ENCODE data around the gene CCNY. TPM values are rescaled to one million over a fixed set of nuclear protein-coding genes. Genes with fewer than 3 reads are reported as not detected.

CCNY gene
- total and polyA plus RNA-seq, 8 donors, result 10.6 to 41.7 (median 26.6) TPM

DNA sequence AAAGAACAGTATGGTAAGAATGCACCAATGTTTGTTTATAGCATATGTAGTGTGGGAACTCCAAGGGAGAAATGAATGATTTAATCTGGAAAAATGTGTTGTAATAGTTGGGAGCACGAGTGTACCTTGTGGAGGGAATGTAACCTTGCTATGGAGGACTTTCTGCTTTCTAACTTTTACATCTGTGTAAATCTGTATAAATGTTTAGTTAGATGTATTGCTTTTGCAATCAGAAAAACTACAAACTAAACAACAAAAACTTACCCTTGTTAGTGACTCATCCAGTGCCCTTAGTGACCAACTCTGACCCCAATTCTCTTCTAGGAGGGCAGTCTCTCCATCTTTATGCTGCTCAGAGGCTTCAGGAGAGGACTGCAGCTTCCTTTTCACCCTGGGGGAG lies 89.3 kb downstream of the CCNY start:
- peaks cover 10 to 20% (median 13%) of the 10 kb centered on the region in 3 donors for H3K4me1 ChIP-seq
- no peak for DNase-seq
- no peaks in the 10 kb centered on the region for H3K36me3 ChIP-seq
- intact Hi-C loops (cut with DNase I), result no loop called here
- H3K4me3 ChIP-seq, result no peak overlapping the region
- no peaks in the 10 kb centered on the region for H3K9me3 ChIP-seq
- H3K27ac ChIP-seq, result no peak overlapping the region
- TF ChIP-seq, protein P1, sequence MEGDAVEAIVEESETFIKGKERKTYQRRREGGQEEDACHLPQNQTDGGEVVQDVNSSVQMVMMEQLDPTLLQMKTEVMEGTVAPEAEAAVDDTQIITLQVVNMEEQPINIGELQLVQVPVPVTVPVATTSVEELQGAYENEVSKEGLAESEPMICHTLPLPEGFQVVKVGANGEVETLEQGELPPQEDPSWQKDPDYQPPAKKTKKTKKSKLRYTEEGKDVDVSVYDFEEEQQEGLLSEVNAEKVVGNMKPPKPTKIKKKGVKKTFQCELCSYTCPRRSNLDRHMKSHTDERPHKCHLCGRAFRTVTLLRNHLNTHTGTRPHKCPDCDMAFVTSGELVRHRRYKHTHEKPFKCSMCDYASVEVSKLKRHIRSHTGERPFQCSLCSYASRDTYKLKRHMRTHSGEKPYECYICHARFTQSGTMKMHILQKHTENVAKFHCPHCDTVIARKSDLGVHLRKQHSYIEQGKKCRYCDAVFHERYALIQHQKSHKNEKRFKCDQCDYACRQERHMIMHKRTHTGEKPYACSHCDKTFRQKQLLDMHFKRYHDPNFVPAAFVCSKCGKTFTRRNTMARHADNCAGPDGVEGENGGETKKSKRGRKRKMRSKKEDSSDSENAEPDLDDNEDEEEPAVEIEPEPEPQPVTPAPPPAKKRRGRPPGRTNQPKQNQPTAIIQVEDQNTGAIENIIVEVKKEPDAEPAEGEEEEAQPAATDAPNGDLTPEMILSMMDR (IDR thresholded peaks at IDR 0.05), result no peak
- peak in 1 of 4 donors; percentile 23 for ATAC-seq
- FAIRE-seq, result no peak
- WGBS, 2 donors, result 60 to 64% methylated on average over 1 of the region's 1 CpG
- no peaks in the 10 kb centered on the region for H3K27me3 ChIP-seq

DNA sequence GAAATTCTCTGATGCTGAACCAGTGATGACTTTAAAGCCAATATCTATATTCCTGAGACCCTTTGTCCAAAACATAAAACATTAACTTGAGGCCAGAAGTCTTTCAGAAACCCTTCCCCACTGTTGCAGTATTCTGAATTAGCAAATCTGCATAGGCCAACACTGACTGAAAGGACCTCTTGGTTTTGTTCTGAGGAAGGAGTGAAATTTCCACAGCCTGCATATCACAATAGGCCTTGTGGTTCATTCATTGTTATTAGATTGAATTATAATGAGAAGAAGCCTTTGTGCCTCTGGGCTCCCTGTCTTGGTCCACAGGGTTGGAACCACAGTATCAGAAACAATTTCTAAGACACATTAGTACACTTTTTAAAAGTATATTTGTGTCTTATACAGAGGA lies 90.3 kb downstream of the CCNY start:
- intact Hi-C loops (cut with DNase I), result no loop called here
- FAIRE-seq, result no peak
- TF ChIP-seq, protein P1 (IDR thresholded peaks at IDR 0.05), result no peak
- no peak overlapping the region for H3K27ac ChIP-seq
- no peak for ATAC-seq
- no peak for DNase-seq
- no peaks in the 10 kb centered on the region for H3K36me3 ChIP-seq
- H3K4me1 ChIP-seq, result peaks cover 9 to 20% (median 10%) of the 10 kb centered on the region in 3 donors
- H3K4me3 ChIP-seq, result no peak overlapping the region
- H3K27me3 ChIP-seq, result no peaks in the 10 kb centered on the region
- no peaks in the 10 kb centered on the region for H3K9me3 ChIP-seq

DNA sequence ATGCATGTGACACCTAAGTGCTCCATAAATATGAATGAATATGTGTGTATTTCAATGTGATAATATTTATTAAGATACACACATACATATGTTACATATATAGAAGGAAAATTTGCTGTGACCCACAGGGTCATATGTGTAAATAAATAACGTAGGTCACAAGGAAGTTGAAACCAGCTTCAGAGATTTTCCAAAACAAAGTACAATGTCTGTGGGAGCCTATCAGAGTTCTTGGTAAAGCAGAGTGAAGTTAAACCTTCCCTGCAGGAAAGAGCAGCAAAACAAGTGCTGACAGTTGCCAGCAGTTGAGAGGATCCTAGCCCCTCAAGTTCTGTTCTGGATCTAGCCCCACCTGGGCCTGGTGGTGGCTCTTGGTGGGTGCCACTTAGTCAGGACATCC lies 91.2 kb downstream of the CCNY start:
- Histone ChIP-seq H3K27me3 (no peaks in the 10 kb centered on the region), H3K36me3 (no peaks in the 10 kb centered on the region), H3K9me3 (no peaks in the 10 kb centered on the region), H3K4me3 (no peak overlapping the region), H3K4me1 (peaks cover 2 to 11% (median 7%) of the 10 kb centered on the region in 3 donors), H3K27ac (no peak overlapping the region)
- intact Hi-C loops (cut with DNase I), result no loop called here
- ATAC-seq, result peak in 1 of 4 donors; percentile 28
- no peak for FAIRE-seq
- WGBS, 2 donors, result 20 to 24% methylated on average over 1 of the region's 1 CpG
- no peak for DNase-seq
- TF ChIP-seq, protein P1 (IDR thresholded peaks at IDR 0.05), result no peak

DNA sequence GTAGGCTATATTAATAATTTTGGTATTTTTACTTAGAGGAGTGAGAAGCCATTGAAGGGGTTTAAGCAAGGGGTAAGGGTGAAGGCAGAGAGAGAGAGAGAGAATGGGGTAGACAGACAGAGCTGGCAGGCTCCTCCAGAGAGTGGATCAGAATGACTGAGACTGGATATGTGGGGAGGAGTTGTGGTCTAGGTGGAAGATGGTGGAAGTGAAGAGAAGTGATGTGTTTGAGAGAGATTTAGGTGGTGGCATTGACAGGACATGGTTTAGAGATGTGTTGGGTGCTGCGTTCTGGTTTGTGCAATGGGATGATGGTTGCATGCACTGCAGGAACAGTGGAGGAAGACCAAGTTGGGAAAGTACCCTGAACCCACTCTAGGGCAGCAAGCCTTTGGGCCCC lies 92.2 kb downstream of the CCNY start:
- Histone ChIP-seq H3K36me3 (no peaks in the 10 kb centered on the region), H3K27me3 (no peaks in the 10 kb centered on the region), H3K27ac (no peak overlapping the region), H3K4me1 (peaks cover 0 to 9% (median 7%) of the 10 kb centered on the region in 3 donors), H3K9me3 (no peaks in the 10 kb centered on the region), H3K4me3 (no peak overlapping the region)
- FAIRE-seq (no peak), ATAC-seq (no peak), DNase-seq (no peak)
- TF ChIP-seq, protein P1 (IDR thresholded peaks at IDR 0.05), result no peak
- WGBS, 2 donors, result 93 to 96% methylated on average over 1 of the region's 1 CpG
- intact Hi-C loops (cut with DNase I), result no loop called here

DNA sequence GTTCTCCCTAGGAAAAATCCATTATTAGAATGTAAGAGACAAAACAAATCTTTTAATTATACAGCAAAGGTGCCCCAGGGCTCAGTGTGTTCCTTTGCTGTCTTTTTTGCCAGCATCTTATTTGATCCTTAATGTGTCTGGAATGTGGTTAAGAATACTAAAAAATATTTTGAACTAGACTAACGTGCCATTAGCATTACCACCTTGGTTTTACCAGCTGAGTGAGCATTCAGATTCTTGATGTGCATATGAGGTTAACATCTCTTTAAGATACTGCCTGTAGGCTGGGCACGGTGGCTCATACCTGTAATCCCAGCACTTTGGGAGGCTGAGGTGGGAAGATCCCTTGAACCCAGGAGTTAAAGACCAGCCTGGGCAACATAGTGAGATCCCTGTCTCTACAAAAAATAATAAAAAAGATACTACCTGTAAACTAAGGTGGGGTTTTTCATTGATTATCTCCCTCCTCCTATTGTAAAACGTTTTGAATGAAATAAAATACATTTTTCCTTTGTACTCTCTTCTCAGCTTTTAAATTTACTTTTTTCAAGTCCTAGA lies 96.6 kb downstream of the CCNY start:
- Histone ChIP-seq H3K27me3 (no peaks in the 10 kb centered on the region), H3K4me1 (peaks cover 0 to 3% (median 0%) of the 10 kb centered on the region in 3 donors), H3K36me3 (no peaks in the 10 kb centered on the region), H3K9me3 (no peaks in the 10 kb centered on the region), H3K4me3 (no peak overlapping the region), H3K27ac (no peak overlapping the region)
- intact Hi-C loops (cut with DNase I), result no loop called here
- DNase-seq, result no peak
- ATAC-seq, result no peak
- FAIRE-seq, result no peak
- 76 to 81% methylated on average over 3 of the region's 3 CpGs for WGBS, 2 donors
- TF ChIP-seq, protein P1 (IDR thresholded peaks at IDR 0.05), result no peak
